Esophagus squamous epithelium (tissue), 4 donors: ENCODE measurements around the gene IFT20.

Experiments
- CTCF ChIP-seq, 6 experiments: fragments of 450-650 bp in 4 of 6; fragments of 200-600 bp in 2 of 6; sonication (generic) in 2 of 6; IDR thresholded peaks; one replicate each; pipeline ENCODE4 v1.5.1; 2016 to 2019; ENCODE audit warnings: antibody characterized with exemption in 6 of 6, mild to moderate bottlenecking in 4 of 6, moderate library complexity in 4 of 6
- POLR2A ChIP-seq, 4 donors: fragments of 450-650 bp; IDR thresholded peaks; one replicate each; pipeline ENCODE4 v1.6.1; 2017; ENCODE audit warnings: antibody characterized with exemption in 4 of 4, mild to moderate bottlenecking in 4 of 4, moderate library complexity in 3 of 4

GRCh38 chr17:28291780-28292330 is 43.4 kb downstream of the IFT20 start:
- no peak for TF ChIP-seq CTCF (IDR thresholded peaks at IDR 0.05)
- TF ChIP-seq POLR2A (IDR thresholded peaks at IDR 0.05) = no peak
